Fibroblast of lung (primary cell): ENCODE data around the gene ALG1L2. TPM values are rescaled to one million over a fixed set of nuclear protein-coding genes. Genes with fewer than 3 reads are reported as not detected.
"Not testable (repeated sequence)": the region's sequence is repeated elsewhere in the genome, so short reads cannot be mapped to it uniquely, and the experiment has no call there.

ENCODE experiments used
- DNase-seq, 2 donors: peaks; one replicate each; pipeline versions ENCODE4 v3.0.0 to v3.0.0-alpha.2; 2010; ENCODE audit warnings: low read depth in 2 of 2
- H2AFZ ChIP-seq: 2 replicates; pipeline ENCODE4 v1.5.1; 2012; ENCODE audit warnings: low read length, control low read depth, inconsistent platforms
- H3K27ac ChIP-seq: 2 replicates; pipeline ENCODE4 v1.5.1; 2011; ENCODE audit warnings: low read length, control low read depth; ENCODE audit not compliant: insufficient read depth
- H3K27me3 ChIP-seq: 2 replicates; pipeline ENCODE4 v1.5.1; 2011; ENCODE audit warnings: mild to moderate bottlenecking, low read length; ENCODE audit not compliant: control insufficient read depth, insufficient read depth
- H3K36me3 ChIP-seq: 2 replicates; pipeline ENCODE4 v1.5.1; 2011; ENCODE audit warnings: low read length; ENCODE audit not compliant: control insufficient read depth, insufficient read depth
- H3K4me1 ChIP-seq: 2 replicates; pipeline ENCODE4 v1.5.1; 2011; ENCODE audit warnings: low read length; ENCODE audit not compliant: control insufficient read depth, insufficient read depth; ENCODE audit errors: extremely low read depth
- H3K4me2 ChIP-seq: 2 replicates; pipeline ENCODE4 v1.5.1; 2011; ENCODE audit warnings: low read length, control low read depth; ENCODE audit not compliant: insufficient read depth; ENCODE audit errors: extremely low read depth
- H3K4me3 ChIP-seq, 4 experiments: fragments of 200-600 bp in 1 of 4; sonication (generic) in 1 of 4; replicated peaks in 1 of 4; 2 replicates each; pipeline ENCODE4 v1.5.1; 2011 to 2016; ENCODE audit warnings: low read length in 4 of 4, low read depth in 3 of 4, mild to moderate bottlenecking in 3 of 4, control low read depth in 2 of 4, inconsistent platforms in 1 of 4, mixed read lengths in 1 of 4; ENCODE audit not compliant: insufficient read depth in 1 of 4; ENCODE audit errors: control extremely low read depth in 1 of 4
- H3K79me2 ChIP-seq: 2 replicates; pipeline ENCODE4 v1.5.1; 2012; ENCODE audit warnings: mild to moderate bottlenecking, low read length, inconsistent platforms; ENCODE audit not compliant: control insufficient read depth, insufficient read depth
- H3K9ac ChIP-seq: 2 replicates; pipeline ENCODE4 v1.5.1; 2011; ENCODE audit warnings: mild to moderate bottlenecking, low read length, control low read depth; ENCODE audit not compliant: insufficient read depth
- H3K9me3 ChIP-seq: 2 replicates; pipeline ENCODE4 v1.5.1; 2012; ENCODE audit warnings: low read depth, low read length; ENCODE audit not compliant: control insufficient read depth, insufficient read depth
- H4K20me1 ChIP-seq: 2 replicates; pipeline ENCODE4 v1.5.1; 2011; ENCODE audit warnings: low read length; ENCODE audit not compliant: control insufficient read depth, insufficient read depth; ENCODE audit errors: extremely low read depth
- polyA plus RNA-seq, 2 donors: library from polyadenylated mRNA; depleted of rRNA in 1 of 2; stranded (reverse) in 1 of 2; unstranded in 1 of 2; fragments of >200 nt; gene quantifications; 2 replicates each; pipeline ENCODE4 v1.2.1, GENCODE V29; 2011 to 2012; ENCODE audit warnings: missing spikeins in 1 of 2
- total RNA-seq: library from RNA; depleted of rRNA; stranded (reverse); fragments of >200 nt; gene quantifications from 2 replicates; pipeline ENCODE4 v1.2.1, GENCODE V29; 2014
- TF ChIP-seq, protein P1 (sequence below), 2 donors: IDR thresholded peaks in 1 of 2; conservative IDR thresholded peaks in 1 of 2; 1 replicate in 1 of 2; 2 replicates in 1 of 2; pipeline ENCODE4 v1.5.1; 2011 to 2012; ENCODE audit warnings: low read length in 2 of 2, control low read depth in 1 of 2, inconsistent platforms in 1 of 2, low read depth in 1 of 2, mild to moderate bottlenecking in 1 of 2

ALG1L2 gene
- total and polyA plus RNA-seq, 2 donors (not counting 1 experiment from before 2014, with no cell fraction given): 0.50 TPM; not detected in 1

- not testable (repeated sequence) for H3K9me3 ChIP-seq, H3K27me3 ChIP-seq, H3K36me3 ChIP-seq, H3K79me2 ChIP-seq, DNase-seq, H3K4me3 ChIP-seq, H3K9ac ChIP-seq, H3K4me2 ChIP-seq, H4K20me1 ChIP-seq, H3K27ac ChIP-seq, H3K4me1 ChIP-seq, H2AFZ ChIP-seq
Measured at GRCh38 chr3:130136337-130136736, 54.7 kb downstream of the ALG1L2 start.

GRCh38 chr3:130137685-130138084 lies 56.1 kb downstream of the ALG1L2 start:
- not testable (repeated sequence) for H3K9me3 ChIP-seq, H3K27ac ChIP-seq, H2AFZ ChIP-seq, H3K9ac ChIP-seq, H3K27me3 ChIP-seq, H3K4me3 ChIP-seq, H3K4me2 ChIP-seq, H3K36me3 ChIP-seq, H3K79me2 ChIP-seq, H4K20me1 ChIP-seq, DNase-seq, H3K4me1 ChIP-seq

- H3K79me2 ChIP-seq, H2AFZ ChIP-seq, H3K4me3 ChIP-seq, H3K4me2 ChIP-seq, H4K20me1 ChIP-seq, H3K27me3 ChIP-seq, H3K9me3 ChIP-seq, H3K27ac ChIP-seq, H3K9ac ChIP-seq, H3K36me3 ChIP-seq, DNase-seq, H3K4me1 ChIP-seq: not testable (repeated sequence)
Measured at GRCh38 chr3:130138992-130139391, 57.4 kb downstream of the ALG1L2 start.

GRCh38 chr3:130140756-130141155 lies 59.1 kb downstream of the ALG1L2 start:
- H3K27me3 ChIP-seq, H2AFZ ChIP-seq, H3K4me1 ChIP-seq, H3K36me3 ChIP-seq, H4K20me1 ChIP-seq, H3K79me2 ChIP-seq, H3K27ac ChIP-seq, H3K9ac ChIP-seq, H3K9me3 ChIP-seq: not testable (repeated sequence)
- Histone ChIP-seq H3K4me2 (peak overlapping the region; percentile 44), H3K4me3 (peak overlapping the region in 1 of 4 experiments; percentile 19)
- DNase-seq: peak; percentile 77 to 79

DNA sequence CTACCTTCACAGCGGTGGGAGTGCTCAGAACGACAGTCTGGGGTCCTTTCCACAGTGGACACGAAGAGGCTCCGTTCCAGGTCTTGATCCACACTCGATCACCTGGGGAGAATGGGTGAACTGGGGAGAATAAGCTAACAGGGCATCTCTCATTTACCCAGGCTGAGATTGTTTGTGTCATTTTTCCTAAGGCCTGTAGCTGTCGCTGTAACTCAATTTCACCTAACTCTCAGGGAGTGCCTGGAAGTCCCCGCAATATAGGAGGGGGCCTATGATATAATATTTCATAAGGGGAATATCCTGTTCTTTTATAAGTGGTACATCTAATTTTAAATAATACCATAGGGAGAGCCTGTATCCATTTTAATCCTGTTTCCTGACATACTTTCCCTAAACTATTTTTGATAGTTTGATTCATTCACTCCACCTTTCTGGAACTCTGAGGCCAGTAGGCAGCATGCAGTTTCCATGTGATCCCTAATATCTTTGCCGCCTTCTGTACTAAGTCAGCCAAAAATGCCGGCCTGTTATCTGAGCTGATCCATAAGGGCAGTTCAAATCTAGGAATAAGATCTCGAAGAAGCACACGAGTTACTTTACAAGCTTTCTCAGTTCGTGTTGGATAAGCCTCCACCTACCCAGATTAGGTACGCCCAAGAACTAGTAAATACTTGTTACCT lies 62.2 kb downstream of the ALG1L2 start:
- not testable (repeated sequence) for H3K36me3 ChIP-seq, DNase-seq, H3K27ac ChIP-seq, H3K79me2 ChIP-seq, H3K4me1 ChIP-seq, H3K9me3 ChIP-seq, H3K4me2 ChIP-seq, H3K27me3 ChIP-seq, H3K9ac ChIP-seq, H4K20me1 ChIP-seq, H3K4me3 ChIP-seq, H2AFZ ChIP-seq
- TF ChIP-seq, protein P1, sequence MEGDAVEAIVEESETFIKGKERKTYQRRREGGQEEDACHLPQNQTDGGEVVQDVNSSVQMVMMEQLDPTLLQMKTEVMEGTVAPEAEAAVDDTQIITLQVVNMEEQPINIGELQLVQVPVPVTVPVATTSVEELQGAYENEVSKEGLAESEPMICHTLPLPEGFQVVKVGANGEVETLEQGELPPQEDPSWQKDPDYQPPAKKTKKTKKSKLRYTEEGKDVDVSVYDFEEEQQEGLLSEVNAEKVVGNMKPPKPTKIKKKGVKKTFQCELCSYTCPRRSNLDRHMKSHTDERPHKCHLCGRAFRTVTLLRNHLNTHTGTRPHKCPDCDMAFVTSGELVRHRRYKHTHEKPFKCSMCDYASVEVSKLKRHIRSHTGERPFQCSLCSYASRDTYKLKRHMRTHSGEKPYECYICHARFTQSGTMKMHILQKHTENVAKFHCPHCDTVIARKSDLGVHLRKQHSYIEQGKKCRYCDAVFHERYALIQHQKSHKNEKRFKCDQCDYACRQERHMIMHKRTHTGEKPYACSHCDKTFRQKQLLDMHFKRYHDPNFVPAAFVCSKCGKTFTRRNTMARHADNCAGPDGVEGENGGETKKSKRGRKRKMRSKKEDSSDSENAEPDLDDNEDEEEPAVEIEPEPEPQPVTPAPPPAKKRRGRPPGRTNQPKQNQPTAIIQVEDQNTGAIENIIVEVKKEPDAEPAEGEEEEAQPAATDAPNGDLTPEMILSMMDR (conservative IDR thresholded peaks at IDR 0.05 in 1 of 2, IDR thresholded peaks at IDR 0.05 in 1 of 2; ENCODE audit: low read depth in 1 of 2, low read length in 2 of 2): peak; percentile 21 to 24

DNA sequence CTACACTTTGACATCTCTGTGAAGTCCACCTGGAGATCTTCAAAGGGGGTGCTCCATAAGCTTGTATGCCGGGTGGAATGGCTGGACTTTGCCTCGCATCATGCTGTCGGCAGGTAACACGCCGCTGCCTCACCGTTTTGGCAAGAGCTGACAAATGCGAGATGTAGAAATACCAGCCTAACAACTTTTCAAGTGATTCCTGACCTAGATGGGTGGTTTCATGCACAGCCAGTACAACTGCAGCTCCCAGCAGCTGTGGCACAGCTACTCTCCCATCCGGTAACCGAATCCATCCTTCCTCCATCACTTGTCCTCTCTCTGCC lies 62.7 kb downstream of the ALG1L2 start:
- not testable (repeated sequence) for H3K9me3 ChIP-seq, H3K27ac ChIP-seq, H3K27me3 ChIP-seq, H3K4me1 ChIP-seq, DNase-seq, H3K79me2 ChIP-seq, H4K20me1 ChIP-seq, H3K9ac ChIP-seq, H3K4me3 ChIP-seq, H2AFZ ChIP-seq, H3K4me2 ChIP-seq, H3K36me3 ChIP-seq
